ENCODE measurements around the gene STK38. TPM values are rescaled to one million over a fixed set of nuclear protein-coding genes. Genes with fewer than 3 reads are reported as not detected.

The STK38 gene
- total RNA-seq, 6 experiments from 2014 or later, result 12.5 to 19.2 (median 16.1) TPM

DNA sequence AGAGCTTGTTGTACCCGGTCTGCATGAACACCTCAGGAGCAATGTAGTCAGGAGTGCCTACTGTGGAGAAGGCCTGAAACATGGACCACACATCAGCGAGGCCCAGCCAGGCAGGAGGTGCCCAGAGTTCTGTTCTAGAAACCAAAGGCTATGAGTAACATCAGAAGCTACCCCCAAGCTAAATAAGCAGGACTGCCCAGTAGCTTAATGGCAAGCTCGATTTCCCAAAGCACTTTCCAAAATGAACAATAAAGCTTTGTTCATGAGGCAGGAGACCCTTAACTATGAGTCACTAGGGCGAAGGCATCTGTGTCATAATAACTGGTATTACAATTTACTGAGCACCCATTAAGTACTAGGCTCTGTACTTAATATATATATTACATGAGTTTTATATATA, 47.4 kb downstream of the STK38 start:
- H3K27ac ChIP-seq, result no peak overlapping the region
- H3K4me1 ChIP-seq, result no peaks in the 10 kb centered on the region
- no peak for TF ChIP-seq POLR2A (IDR thresholded peaks at IDR 0.05)
- TF ChIP-seq, protein P1, sequence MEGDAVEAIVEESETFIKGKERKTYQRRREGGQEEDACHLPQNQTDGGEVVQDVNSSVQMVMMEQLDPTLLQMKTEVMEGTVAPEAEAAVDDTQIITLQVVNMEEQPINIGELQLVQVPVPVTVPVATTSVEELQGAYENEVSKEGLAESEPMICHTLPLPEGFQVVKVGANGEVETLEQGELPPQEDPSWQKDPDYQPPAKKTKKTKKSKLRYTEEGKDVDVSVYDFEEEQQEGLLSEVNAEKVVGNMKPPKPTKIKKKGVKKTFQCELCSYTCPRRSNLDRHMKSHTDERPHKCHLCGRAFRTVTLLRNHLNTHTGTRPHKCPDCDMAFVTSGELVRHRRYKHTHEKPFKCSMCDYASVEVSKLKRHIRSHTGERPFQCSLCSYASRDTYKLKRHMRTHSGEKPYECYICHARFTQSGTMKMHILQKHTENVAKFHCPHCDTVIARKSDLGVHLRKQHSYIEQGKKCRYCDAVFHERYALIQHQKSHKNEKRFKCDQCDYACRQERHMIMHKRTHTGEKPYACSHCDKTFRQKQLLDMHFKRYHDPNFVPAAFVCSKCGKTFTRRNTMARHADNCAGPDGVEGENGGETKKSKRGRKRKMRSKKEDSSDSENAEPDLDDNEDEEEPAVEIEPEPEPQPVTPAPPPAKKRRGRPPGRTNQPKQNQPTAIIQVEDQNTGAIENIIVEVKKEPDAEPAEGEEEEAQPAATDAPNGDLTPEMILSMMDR (IDR thresholded peaks at IDR 0.05), result no peak
- ATAC-seq, result no peak
- no peak for DNase-seq
- H3K4me3 ChIP-seq, result no peak overlapping the region
- intact Hi-C loops (cut with DNase I), result no loop called here
- H3K36me3 ChIP-seq, result peaks cover 0 to 46% (median 3%) of the 10 kb centered on the region in 4 donors
- no peaks in the 10 kb centered on the region for H3K9me3 ChIP-seq
- H3K27me3 ChIP-seq, result no peaks in the 10 kb centered on the region
- 79% methylated on average over 2 of the region's 4 CpGs for WGBS (ENCODE audit: insufficient coverage, low coverage, low lambda C conversion rate, missing lambda C conversion rate)

DNA sequence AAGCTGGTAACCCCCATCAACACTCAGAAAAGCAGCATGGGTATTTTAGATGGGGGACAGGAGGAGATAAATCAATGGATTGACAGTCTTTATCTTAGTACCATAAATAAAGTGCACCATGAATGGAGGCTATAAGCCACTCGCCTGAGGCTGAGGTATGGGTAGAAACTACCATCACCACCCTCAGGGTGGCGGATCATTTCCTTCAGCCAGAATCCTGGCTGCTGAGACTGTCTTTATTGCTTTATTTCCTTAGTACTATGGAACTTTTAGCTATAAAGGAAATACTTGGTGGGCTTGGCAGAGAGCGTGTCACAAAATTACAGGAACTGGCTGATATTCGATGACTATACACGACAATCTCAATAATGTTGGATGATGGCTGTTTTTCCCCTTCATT, 52.2 kb downstream of the STK38 start:
- Histone ChIP-seq H3K9me3 (no peaks in the 10 kb centered on the region), H3K27me3 (no peaks in the 10 kb centered on the region), H3K27ac (no peak overlapping the region), H3K4me1 (peaks cover 0 to 13% (median 0%) of the 10 kb centered on the region in 4 donors), H3K4me3 (no peak overlapping the region), H3K36me3 (peaks cover 0 to 42% (median 3%) of the 10 kb centered on the region in 4 donors)
- TF ChIP-seq POLR2A (IDR thresholded peaks at IDR 0.05), result no peak
- TF ChIP-seq, protein P1 (IDR thresholded peaks at IDR 0.05), result no peak
- intact Hi-C loops (cut with DNase I), result no loop called here
- 97% methylated on average over 3 of the region's 5 CpGs for WGBS (ENCODE audit: insufficient coverage, low coverage, low lambda C conversion rate, missing lambda C conversion rate)
- ATAC-seq (no peak), DNase-seq (no peak)

DNA sequence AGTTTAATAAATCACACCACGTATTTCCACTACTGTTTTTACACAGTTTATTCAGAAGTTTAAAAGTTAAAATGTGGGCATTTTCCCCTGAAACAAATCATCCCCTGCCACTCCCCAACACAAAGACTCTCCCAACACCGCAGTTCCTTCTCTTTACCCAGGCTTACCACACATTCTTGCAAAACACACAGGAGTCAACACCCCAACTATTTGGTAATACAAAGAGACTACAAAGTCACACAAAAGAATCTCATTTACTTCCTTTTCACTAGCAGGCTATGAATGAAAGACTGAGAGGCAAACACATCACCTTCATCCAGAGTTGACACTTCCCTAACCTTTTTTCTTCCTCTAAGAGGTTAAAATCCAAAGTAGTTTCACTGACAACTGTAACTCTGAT, 53.4 kb downstream of the STK38 start:
- 34% methylated on average over 2 of the region's 2 CpGs for WGBS (ENCODE audit: insufficient coverage, low coverage, low lambda C conversion rate, missing lambda C conversion rate)
- peaks cover 0 to 36% (median 1%) of the 10 kb centered on the region in 4 donors for H3K36me3 ChIP-seq
- H3K4me3 ChIP-seq, result no peak overlapping the region
- H3K27me3 ChIP-seq, result no peaks in the 10 kb centered on the region
- H3K27ac ChIP-seq, result no peak overlapping the region
- peaks cover 0 to 13% (median 0%) of the 10 kb centered on the region in 4 donors for H3K4me1 ChIP-seq
- no peak for TF ChIP-seq POLR2A (IDR thresholded peaks at IDR 0.05)
- TF ChIP-seq, protein P1 (IDR thresholded peaks at IDR 0.05), result no peak
- ATAC-seq (peak; percentile 60 to 85 (median 72)), DNase-seq (no peak)
- intact Hi-C loops (cut with DNase I), result no loop called here
- H3K9me3 ChIP-seq, result no peaks in the 10 kb centered on the region

DNA sequence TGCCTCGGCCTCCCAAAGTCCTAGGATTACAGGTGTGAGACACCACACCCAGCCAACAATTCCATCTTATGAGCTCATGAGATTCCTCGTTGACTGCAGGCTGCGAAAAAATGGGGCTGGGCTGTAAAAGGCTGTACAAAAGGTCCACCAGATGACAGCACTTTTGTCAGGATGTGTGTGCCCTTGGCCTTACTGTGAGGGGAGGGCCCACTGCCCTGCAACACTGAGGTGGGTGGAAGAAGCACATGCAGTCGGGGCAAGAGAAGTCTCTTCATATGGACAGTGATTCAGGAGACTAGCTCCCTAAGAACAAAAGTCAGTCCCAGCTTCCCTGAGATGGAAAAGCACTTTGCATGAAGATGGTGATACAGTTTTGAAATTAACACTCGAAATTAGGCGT, 54.0 kb downstream of the STK38 start:
- intact Hi-C loops (cut with DNase I), result no loop called here
- no peak for DNase-seq
- WGBS (ENCODE audit: insufficient coverage, low coverage, low lambda C conversion rate, missing lambda C conversion rate), result 84% methylated on average over 5 of the region's 6 CpGs
- Histone ChIP-seq H3K27me3 (no peaks in the 10 kb centered on the region), H3K9me3 (no peaks in the 10 kb centered on the region), H3K36me3 (peaks cover 0 to 35% (median 1%) of the 10 kb centered on the region in 4 donors), H3K27ac (no peak overlapping the region), H3K4me1 (peaks cover 0 to 13% (median 0%) of the 10 kb centered on the region in 4 donors), H3K4me3 (no peak overlapping the region)
- TF ChIP-seq, protein P1 (IDR thresholded peaks at IDR 0.05), result no peak
- no peak for TF ChIP-seq POLR2A (IDR thresholded peaks at IDR 0.05)
- no peak for ATAC-seq

DNA sequence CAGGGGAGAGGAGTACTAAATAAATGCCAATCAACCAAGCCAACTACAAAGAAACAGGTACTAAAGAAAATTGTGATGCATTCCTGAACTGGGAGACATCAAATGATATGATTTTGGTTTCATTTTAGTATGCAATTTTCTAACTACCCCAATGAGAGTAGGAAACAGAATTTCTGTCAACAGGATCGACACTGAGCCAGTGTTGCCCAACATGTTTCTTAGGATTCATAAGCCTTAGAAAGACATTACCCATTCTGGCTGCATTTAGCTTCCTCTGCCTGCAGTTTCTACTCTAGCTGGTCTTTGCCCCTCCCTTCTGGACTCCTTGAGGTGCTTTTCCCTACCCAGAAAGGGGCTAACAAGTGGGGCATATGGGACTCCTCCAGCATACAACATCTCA, 54.7 kb downstream of the STK38 start:
- TF ChIP-seq, protein P1 (IDR thresholded peaks at IDR 0.05), result no peak
- no peak for TF ChIP-seq POLR2A (IDR thresholded peaks at IDR 0.05)
- no peaks in the 10 kb centered on the region for H3K27me3 ChIP-seq
- DNase-seq, result no peak
- H3K4me1 ChIP-seq, result peaks cover 0 to 13% (median 0%) of the 10 kb centered on the region in 4 donors
- WGBS (ENCODE audit: insufficient coverage, low coverage, low lambda C conversion rate, missing lambda C conversion rate), result 50% methylated on average over 1 of the region's 1 CpG
- intact Hi-C loops (cut with DNase I), result no loop called here
- peak in 2 of 4 donors; percentile 9 to 31 for ATAC-seq
- no peak overlapping the region for H3K4me3 ChIP-seq
- no peak overlapping the region for H3K27ac ChIP-seq
- peaks cover 0 to 31% (median 4%) of the 10 kb centered on the region in 4 donors for H3K36me3 ChIP-seq
- H3K9me3 ChIP-seq, result no peaks in the 10 kb centered on the region
